Measurements from ENCODE around the gene MRGPRG.

The MRGPRG gene

GRCh38 chr11:3202305-3202704, 16.3 kb downstream of the MRGPRG start:
- in situ Hi-C loops (cut with MboI; ENCODE audit: low sequenced_read_pairs, unreplicated experiment), result no loop called here
- TF ChIP-seq CTCF (IDR thresholded peaks at IDR 0.05; ENCODE audit: borderline replicate concordance, control extremely low read depth, extremely low read depth, insufficient read depth, missing control alignments), result no peak
- DNase-seq (ENCODE audit: low spot score), result no peak

- no peak for TF ChIP-seq CTCF (IDR thresholded peaks at IDR 0.05; ENCODE audit: borderline replicate concordance, control extremely low read depth, extremely low read depth, insufficient read depth, missing control alignments)
- in situ Hi-C loops (cut with MboI; ENCODE audit: low sequenced_read_pairs, unreplicated experiment), result no loop called here
- no peak for DNase-seq (ENCODE audit: low spot score)
Observed at GRCh38 chr11:3201677-3202181, 16.9 kb downstream of the MRGPRG start.

- DNase-seq (ENCODE audit: low spot score), result no peak
- in situ Hi-C loops (cut with MboI; ENCODE audit: low sequenced_read_pairs, unreplicated experiment), result no loop called here
- no peak for TF ChIP-seq CTCF (IDR thresholded peaks at IDR 0.05; ENCODE audit: borderline replicate concordance, control extremely low read depth, extremely low read depth, insufficient read depth, missing control alignments)
Observed at GRCh38 chr11:3201112-3201581, 17.5 kb downstream of the MRGPRG start.

- TF ChIP-seq CTCF (IDR thresholded peaks at IDR 0.05; ENCODE audit: borderline replicate concordance, control extremely low read depth, extremely low read depth, insufficient read depth, missing control alignments), result no peak
- DNase-seq (ENCODE audit: low spot score), result no peak
- in situ Hi-C loops (cut with MboI; ENCODE audit: low sequenced_read_pairs, unreplicated experiment), result no loop called here
Observed at GRCh38 chr11:3200388-3201111, 18.1 kb downstream of the MRGPRG start.

GRCh38 chr11:3199537-3200295, 18.9 kb downstream of the MRGPRG start:
- in situ Hi-C loops (cut with MboI; ENCODE audit: low sequenced_read_pairs, unreplicated experiment), result no loop called here
- TF ChIP-seq CTCF (IDR thresholded peaks at IDR 0.05; ENCODE audit: borderline replicate concordance, control extremely low read depth, extremely low read depth, insufficient read depth, missing control alignments), result no peak
- DNase-seq (ENCODE audit: low spot score), result no peak

GRCh38 chr11:3198815-3199214, 19.8 kb downstream of the MRGPRG start:
- DNase-seq (ENCODE audit: low spot score), result no peak
- TF ChIP-seq CTCF (IDR thresholded peaks at IDR 0.05; ENCODE audit: borderline replicate concordance, control extremely low read depth, extremely low read depth, insufficient read depth, missing control alignments), result no peak
- in situ Hi-C loops (cut with MboI; ENCODE audit: low sequenced_read_pairs, unreplicated experiment), result no loop called here

Measured in GM13976 (cell line).